Ureter (tissue), 1 donor: ENCODE measurements around the gene PPM1J. TPM values are rescaled to one million over a fixed set of nuclear protein-coding genes. Genes with fewer than 3 reads are reported as not detected.

ENCODE experiments used
- DNase-seq: peaks from one replicate; pipeline ENCODE4 v3.0.0-alpha.2; 2020; ENCODE audit warnings: low spot score
- total RNA-seq: library from RNA; stranded (reverse); gene quantifications from one replicate; pipeline ENCODE4 v1.2.4, GENCODE V29; 2023
- donor health status: DM: yes; HTN: yes; CAD: no.

PPM1J gene
- total RNA-seq, 1 donor from 2014 or later: 0.94 TPM

GRCh38 chr1:112688781-112689193, 26.3 kb downstream of the PPM1J start:
- no peak for DNase-seq

- DNase-seq: peak; percentile 40
Measured at GRCh38 chr1:112687785-112688496, 27.2 kb downstream of the PPM1J start.

GRCh38 chr1:112687361-112687760, 27.8 kb downstream of the PPM1J start:
- peak; percentile 81 for DNase-seq

- DNase-seq: no peak
Measured at GRCh38 chr1:112686835-112687234, 28.3 kb downstream of the PPM1J start.

GRCh38 chr1:112686417-112686816, 28.7 kb downstream of the PPM1J start:
- no peak for DNase-seq

GRCh38 chr1:112685913-112686312, 29.2 kb downstream of the PPM1J start:
- no peak for DNase-seq

GRCh38 chr1:112678605-112679004, 36.5 kb downstream of the PPM1J start:
- no peak for DNase-seq

- no peak for DNase-seq
Measured at GRCh38 chr1:112677501-112677900, 37.6 kb downstream of the PPM1J start.

- no peak for DNase-seq
Measured at GRCh38 chr1:112676543-112676942, 38.6 kb downstream of the PPM1J start.

- DNase-seq: no peak
Measured at GRCh38 chr1:112675728-112676381, 39.3 kb downstream of the PPM1J start.

- no peak for DNase-seq
Measured at GRCh38 chr1:112674986-112675727, 40.0 kb downstream of the PPM1J start.

- DNase-seq: peak; percentile 71
Measured at GRCh38 chr1:112674440-112674985, 40.6 kb downstream of the PPM1J start, which contains the start of gene MOV10. Gene MOV10, plus strand, starts transcription at chr1:112674659. Its CDS starts 254 bp downstream, at chr1:112674913.

- DNase-seq: no peak
Measured at GRCh38 chr1:112673592-112674439, 41.3 kb downstream of the PPM1J start.

GRCh38 chr1:112672842-112673241, 42.3 kb downstream of the PPM1J start:
- DNase-seq: no peak

GRCh38 chr1:112672009-112672408, 43.1 kb downstream of the PPM1J start:
- no peak for DNase-seq

GRCh38 chr1:112666946-112667345, 48.2 kb downstream of the PPM1J start:
- no peak for DNase-seq

- no peak for DNase-seq
Measured at GRCh38 chr1:112665857-112666256, 49.3 kb downstream of the PPM1J start.
